ENCODE measurements around the gene KRTAP5-4. TPM values are rescaled to one million over a fixed set of nuclear protein-coding genes. Genes with fewer than 3 reads are reported as not detected.
"Not testable (repeated sequence)": the region's sequence is repeated elsewhere in the genome, so short reads cannot be mapped to it uniquely, and the experiment has no call there.

KRTAP5-4 gene
- total RNA-seq, 2 donors from 2014 or later: not detected

DNA sequence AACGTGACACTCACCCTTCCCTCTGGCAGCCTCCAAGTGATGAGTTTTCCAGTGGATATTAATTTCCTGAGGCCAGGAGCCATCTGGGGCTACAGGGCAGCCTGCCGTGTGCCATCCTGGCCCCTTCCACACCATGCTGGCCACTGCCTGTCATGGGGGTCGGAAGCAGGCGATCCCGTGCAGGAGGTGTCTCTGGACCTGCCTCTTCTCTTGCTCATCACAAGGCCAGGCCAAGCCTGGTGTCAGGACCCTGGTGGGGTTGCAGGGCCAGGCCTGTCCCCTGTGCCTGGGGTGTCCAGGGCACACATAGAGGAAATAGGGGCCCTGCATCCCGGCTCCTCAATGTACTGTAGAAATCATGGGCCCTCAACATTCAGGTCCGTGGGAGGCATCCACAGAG lies 17.2 kb downstream of the KRTAP5-4 start:
- H3K4me1 ChIP-seq: peaks cover 0 to 7% of the 10 kb centered on the region in 2 donors
- no peak for DNase-seq (ENCODE audit: low spot score)
- TF ChIP-seq, protein P1, sequence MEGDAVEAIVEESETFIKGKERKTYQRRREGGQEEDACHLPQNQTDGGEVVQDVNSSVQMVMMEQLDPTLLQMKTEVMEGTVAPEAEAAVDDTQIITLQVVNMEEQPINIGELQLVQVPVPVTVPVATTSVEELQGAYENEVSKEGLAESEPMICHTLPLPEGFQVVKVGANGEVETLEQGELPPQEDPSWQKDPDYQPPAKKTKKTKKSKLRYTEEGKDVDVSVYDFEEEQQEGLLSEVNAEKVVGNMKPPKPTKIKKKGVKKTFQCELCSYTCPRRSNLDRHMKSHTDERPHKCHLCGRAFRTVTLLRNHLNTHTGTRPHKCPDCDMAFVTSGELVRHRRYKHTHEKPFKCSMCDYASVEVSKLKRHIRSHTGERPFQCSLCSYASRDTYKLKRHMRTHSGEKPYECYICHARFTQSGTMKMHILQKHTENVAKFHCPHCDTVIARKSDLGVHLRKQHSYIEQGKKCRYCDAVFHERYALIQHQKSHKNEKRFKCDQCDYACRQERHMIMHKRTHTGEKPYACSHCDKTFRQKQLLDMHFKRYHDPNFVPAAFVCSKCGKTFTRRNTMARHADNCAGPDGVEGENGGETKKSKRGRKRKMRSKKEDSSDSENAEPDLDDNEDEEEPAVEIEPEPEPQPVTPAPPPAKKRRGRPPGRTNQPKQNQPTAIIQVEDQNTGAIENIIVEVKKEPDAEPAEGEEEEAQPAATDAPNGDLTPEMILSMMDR (IDR thresholded peaks at IDR 0.05): no peak
- H3K27ac ChIP-seq: no peak overlapping the region
- H3K9me3 ChIP-seq: no peaks in the 10 kb centered on the region
- H3K27me3 ChIP-seq: no peaks in the 10 kb centered on the region
- H3K4me3 ChIP-seq: no peak overlapping the region
- H3K36me3 ChIP-seq: no peaks in the 10 kb centered on the region

- Histone ChIP-seq H3K4me1 (peaks cover 0 to 7% of the 10 kb centered on the region in 2 donors), H3K27me3 (no peaks in the 10 kb centered on the region), H3K36me3 (no peaks in the 10 kb centered on the region), H3K4me3 (no peak overlapping the region), H3K27ac (no peak overlapping the region), H3K9me3 (no peaks in the 10 kb centered on the region)
- no peak for DNase-seq (ENCODE audit: low spot score)
- TF ChIP-seq, protein P1 (IDR thresholded peaks at IDR 0.05): no peak
Observed at GRCh38 chr11:1604181-1604580, 17.8 kb downstream of the KRTAP5-4 start.

GRCh38 chr11:1603629-1604028 lies 18.3 kb downstream of the KRTAP5-4 start:
- no peak for DNase-seq (ENCODE audit: low spot score)
- TF ChIP-seq, protein P1 (IDR thresholded peaks at IDR 0.05): no peak
- H3K4me3 ChIP-seq: no peak overlapping the region
- no peaks in the 10 kb centered on the region for H3K36me3 ChIP-seq
- peaks cover 0 to 7% of the 10 kb centered on the region in 2 donors for H3K4me1 ChIP-seq
- no peaks in the 10 kb centered on the region for H3K27me3 ChIP-seq
- no peaks in the 10 kb centered on the region for H3K9me3 ChIP-seq
- no peak overlapping the region for H3K27ac ChIP-seq

DNA sequence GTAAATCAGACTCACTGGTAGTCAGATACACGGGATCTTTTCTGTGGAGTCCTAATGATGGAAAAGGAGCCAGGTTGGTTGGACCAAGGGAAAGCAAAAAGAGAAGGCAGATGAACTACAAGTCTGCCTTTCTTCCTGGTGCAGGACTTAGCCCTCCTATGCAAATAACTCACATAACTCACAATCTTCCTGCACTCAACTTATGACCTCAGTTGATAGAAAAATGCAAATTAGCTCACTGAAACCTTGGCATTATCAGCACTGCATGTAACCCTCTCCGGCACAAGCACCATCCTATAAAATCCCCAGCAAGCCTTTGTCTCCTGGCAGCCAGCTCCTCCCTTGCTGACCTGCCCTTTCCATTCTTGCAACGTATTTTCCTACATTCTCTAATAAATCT lies 20.3 kb downstream of the KRTAP5-4 start:
- not testable (repeated sequence) for H3K4me1 ChIP-seq; DNase-seq (ENCODE audit: low spot score); H3K27me3 ChIP-seq; H3K36me3 ChIP-seq; H3K4me3 ChIP-seq; H3K9me3 ChIP-seq; H3K27ac ChIP-seq

DNA sequence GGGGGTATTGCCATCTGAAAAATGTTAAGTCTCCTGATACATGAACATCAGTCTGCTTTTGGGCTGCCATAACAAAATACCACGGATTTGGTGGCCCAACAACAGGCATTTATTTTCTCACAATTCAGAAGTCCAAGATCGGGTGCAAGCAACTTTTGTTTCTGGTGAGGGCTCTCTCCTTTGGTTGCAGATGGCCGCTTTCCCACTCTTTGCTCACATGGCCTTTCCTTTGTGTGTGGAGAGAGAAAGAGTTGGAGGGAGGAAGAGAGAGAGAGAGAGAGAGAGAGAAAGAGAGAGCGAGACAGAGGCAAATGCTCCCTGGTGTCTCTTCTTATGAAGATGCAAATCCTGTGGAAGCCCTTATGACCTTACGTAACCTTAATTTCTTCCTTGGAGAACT lies 21.3 kb downstream of the KRTAP5-4 start:
- no peaks in the 10 kb centered on the region for H3K4me1 ChIP-seq
- DNase-seq (ENCODE audit: low spot score): no peak
- H3K9me3 ChIP-seq: no peaks in the 10 kb centered on the region
- TF ChIP-seq, protein P1 (IDR thresholded peaks at IDR 0.05): no peak
- H3K27ac ChIP-seq: no peak overlapping the region
- no peaks in the 10 kb centered on the region for H3K27me3 ChIP-seq
- H3K36me3 ChIP-seq: no peaks in the 10 kb centered on the region
- H3K4me3 ChIP-seq: no peak overlapping the region

DNA sequence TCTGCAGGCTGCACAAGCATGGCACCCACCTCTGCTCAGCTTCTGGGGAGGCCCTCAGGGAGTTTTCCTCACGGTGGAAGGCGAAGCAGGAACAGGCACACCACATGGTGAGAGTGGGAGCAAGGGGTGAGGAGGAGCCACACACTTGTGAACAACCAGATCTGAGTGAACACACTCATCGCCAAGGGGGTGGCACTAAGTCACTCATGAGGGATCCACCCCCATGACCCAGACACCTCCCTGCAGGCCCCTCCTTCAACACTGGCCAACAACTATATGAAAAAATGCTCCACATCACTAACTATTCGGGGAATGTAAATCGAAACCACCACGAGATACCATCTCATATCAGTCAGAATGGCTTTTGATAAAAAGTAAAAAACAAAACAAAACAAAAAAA lies 23.1 kb downstream of the KRTAP5-4 start:
- no peak for DNase-seq (ENCODE audit: low spot score)
- H3K9me3 ChIP-seq: no peaks in the 10 kb centered on the region
- no peaks in the 10 kb centered on the region for H3K27me3 ChIP-seq
- H3K4me1 ChIP-seq: no peaks in the 10 kb centered on the region
- no peak overlapping the region for H3K4me3 ChIP-seq
- no peak overlapping the region for H3K27ac ChIP-seq
- TF ChIP-seq, protein P1 (IDR thresholded peaks at IDR 0.05): no peak
- H3K36me3 ChIP-seq: no peaks in the 10 kb centered on the region

DNA sequence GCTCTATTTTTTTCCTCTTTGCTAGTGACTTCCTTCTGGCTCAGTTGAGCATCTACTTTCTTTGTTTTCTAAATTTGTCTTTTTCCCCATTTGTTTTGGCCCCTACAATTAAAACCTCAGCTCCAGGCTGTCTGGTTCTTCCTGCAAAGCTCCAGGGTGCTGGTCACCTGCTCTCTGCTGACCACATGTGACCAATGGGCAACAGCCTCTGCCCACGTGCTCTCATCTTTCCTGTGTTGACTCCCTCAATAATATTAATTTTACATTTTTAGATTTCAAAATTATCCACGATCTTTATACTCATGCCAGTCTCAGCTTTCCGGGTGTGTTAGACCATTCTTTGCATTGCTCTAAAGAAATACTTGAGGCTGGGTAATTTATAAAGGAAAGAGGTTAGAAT lies 23.5 kb downstream of the KRTAP5-4 start:
- not testable (repeated sequence) for H3K4me1 ChIP-seq; H3K36me3 ChIP-seq; DNase-seq (ENCODE audit: low spot score); H3K4me3 ChIP-seq; H3K27me3 ChIP-seq; H3K27ac ChIP-seq; H3K9me3 ChIP-seq

Data from right atrium auricular region (tissue), 2 donors.